ENCODE measurements around the gene RNU6-9.

Gene RNU6-9

GRCh38 chr19:882871-883497 lies 10.3 kb upstream of the RNU6-9 start:
- no peak for FAIRE-seq
- DNase-seq (ENCODE audit: insufficient read length, low spot score), result no peak
- TF ChIP-seq, protein P1, sequence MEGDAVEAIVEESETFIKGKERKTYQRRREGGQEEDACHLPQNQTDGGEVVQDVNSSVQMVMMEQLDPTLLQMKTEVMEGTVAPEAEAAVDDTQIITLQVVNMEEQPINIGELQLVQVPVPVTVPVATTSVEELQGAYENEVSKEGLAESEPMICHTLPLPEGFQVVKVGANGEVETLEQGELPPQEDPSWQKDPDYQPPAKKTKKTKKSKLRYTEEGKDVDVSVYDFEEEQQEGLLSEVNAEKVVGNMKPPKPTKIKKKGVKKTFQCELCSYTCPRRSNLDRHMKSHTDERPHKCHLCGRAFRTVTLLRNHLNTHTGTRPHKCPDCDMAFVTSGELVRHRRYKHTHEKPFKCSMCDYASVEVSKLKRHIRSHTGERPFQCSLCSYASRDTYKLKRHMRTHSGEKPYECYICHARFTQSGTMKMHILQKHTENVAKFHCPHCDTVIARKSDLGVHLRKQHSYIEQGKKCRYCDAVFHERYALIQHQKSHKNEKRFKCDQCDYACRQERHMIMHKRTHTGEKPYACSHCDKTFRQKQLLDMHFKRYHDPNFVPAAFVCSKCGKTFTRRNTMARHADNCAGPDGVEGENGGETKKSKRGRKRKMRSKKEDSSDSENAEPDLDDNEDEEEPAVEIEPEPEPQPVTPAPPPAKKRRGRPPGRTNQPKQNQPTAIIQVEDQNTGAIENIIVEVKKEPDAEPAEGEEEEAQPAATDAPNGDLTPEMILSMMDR (IDR thresholded peaks at IDR 0.05; ENCODE audit: insufficient read depth, missing control alignments), result no peak

- FAIRE-seq, result no peak
- DNase-seq (ENCODE audit: insufficient read length, low spot score), result no peak
- TF ChIP-seq, protein P1 (IDR thresholded peaks at IDR 0.05; ENCODE audit: insufficient read depth, missing control alignments), result no peak
Measured at GRCh38 chr19:883661-884211, 9.5 kb upstream of the RNU6-9 start.

DNA sequence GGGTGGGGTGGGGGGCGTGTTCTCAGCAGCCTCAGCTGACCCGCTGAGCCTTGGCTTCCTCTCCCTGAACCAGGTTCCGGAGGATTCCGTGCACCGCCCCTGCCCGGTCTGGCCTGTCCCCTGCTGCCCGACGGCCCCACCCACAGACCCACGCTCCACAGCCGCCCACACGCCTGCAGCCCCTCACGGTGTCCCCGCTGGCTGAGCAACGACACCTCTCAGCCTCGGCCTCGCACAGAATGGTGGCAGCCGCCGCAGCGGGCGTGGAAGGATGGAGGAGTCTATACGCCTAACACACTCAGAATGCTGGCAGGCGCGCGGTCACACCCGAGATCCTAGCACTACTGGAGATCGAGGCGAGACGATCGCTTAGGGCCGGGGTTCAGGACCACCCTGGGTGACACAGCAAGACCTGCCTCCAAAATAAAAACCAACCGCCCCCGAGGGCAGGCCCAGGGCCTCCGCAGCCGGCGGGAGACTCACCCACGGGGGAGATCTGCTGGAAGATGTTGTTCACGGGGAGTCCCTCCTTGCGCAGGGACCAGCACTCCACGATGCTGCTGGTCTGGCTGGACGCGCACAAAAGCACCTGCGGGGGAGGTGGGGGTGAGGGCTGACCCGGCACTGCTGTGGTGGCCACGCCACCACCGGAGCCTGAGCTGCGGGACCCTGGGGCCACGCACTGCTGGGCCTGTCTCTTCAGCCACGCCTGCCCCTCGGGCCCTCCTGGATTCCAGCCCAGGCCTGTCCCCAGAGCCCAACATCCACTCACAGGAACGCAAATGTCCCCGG lies 8.7 kb upstream of the RNU6-9 start:
- TF ChIP-seq, protein P1 (IDR thresholded peaks at IDR 0.05; ENCODE audit: insufficient read depth, missing control alignments), result no peak
- no peak for DNase-seq (ENCODE audit: insufficient read length, low spot score)
- no peak for FAIRE-seq

DNA sequence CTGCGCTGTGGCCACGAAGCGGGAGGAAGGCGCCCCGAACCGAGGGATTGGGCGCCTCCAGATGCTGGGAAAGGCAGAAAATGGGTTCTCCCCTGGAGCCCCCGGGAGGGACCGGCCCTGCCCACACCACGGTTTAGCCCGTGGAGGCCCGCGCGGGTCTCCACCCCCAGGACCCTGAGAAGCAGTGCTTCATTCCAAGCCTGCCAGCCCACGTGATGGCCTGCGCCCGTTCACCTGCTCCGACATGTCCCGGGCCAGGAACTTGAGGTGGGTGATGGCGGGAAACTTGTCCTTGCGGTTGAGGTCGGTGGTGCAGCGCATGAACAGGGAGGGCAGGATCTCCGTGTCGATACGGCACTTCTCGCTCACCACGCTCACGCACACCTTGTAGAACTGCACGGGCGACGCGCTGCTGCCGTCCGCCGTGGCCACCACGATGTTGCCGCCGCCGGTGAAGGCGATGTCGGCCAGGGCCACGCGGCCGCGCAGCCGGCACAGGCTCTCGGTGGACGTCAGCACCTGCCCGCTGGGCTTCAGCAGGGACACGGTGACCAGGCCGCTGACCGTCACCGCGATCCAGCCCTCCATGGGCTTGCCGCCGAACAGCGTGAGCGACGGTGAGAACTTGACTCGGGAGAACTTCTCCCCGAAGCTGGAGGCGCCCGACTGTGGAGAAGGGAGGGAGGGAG lies 7.6 kb upstream of the RNU6-9 start:
- DNase-seq (ENCODE audit: insufficient read length, low spot score) (no peak), FAIRE-seq (no peak)
- TF ChIP-seq, protein P1 (IDR thresholded peaks at IDR 0.05; ENCODE audit: insufficient read depth, missing control alignments), result no peak

- TF ChIP-seq, protein P1 (IDR thresholded peaks at IDR 0.05; ENCODE audit: insufficient read depth, missing control alignments), result no peak
- FAIRE-seq (no peak), DNase-seq (ENCODE audit: insufficient read length, low spot score) (no peak)
Measured at GRCh38 chr19:887072-887471, 6.2 kb upstream of the RNU6-9 start.

DNA sequence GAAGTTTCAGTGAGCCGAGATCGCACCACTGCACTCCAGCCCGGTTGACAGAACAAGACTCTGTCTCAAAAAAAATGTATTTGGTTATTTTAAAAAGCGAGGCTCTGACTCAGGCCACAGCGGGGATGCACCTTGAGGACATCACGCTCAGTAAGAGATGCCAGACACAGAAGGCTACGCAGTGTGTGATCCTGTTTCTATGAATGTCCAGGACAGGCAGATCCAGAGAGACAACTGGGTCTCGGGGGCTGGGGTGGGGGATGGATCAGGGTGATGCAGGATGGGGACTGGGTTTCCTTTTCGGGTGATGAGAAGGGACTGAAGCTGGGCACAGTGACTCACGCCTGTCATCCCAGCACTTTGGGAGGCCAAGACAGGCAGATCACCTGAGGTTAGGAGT lies 5.7 kb upstream of the RNU6-9 start:
- FAIRE-seq (no peak), DNase-seq (ENCODE audit: insufficient read length, low spot score) (no peak)
- TF ChIP-seq, protein P1 (IDR thresholded peaks at IDR 0.05; ENCODE audit: insufficient read depth, missing control alignments), result no peak
